HG03460 (cell line): ENCODE data around the gene EXD3.
"Not testable (repeated sequence)": the region's sequence is repeated elsewhere in the genome, so short reads cannot be mapped to it uniquely, and the experiment has no call there.

Experiments
- ATAC-seq: cut with Tn5 transposase; IDR thresholded peaks from one replicate; pipeline ENCODE4 v1.9.1; 2021; ENCODE audit not compliant: unreplicated experiment

Gene EXD3

GRCh38 chr9:137262173-137262908 is 160.6 kb downstream of the EXD3 start:
- not testable (repeated sequence) for ATAC-seq
